GM23338 (cell line): ENCODE measurements around the gene ATXN8OS. TPM values are rescaled to one million over a fixed set of nuclear protein-coding genes. Genes with fewer than 3 reads are reported as not detected.

ENCODE experiments used
- ATAC-seq: fragments of 200-7000 bp; cut with Tn5 transposase; 3 replicates; pipeline ENCODE4 v1.9.1; 2020
- DNase-seq: peaks from one replicate; pipeline ENCODE4 v3.0.0-alpha.2; 2015; ENCODE audit warnings: low spot score
- H2AFZ ChIP-seq: fragments of 200-600 bp; sonication (generic); 2 replicates; pipeline ENCODE4 v1.8.0; 2016; ENCODE audit warnings: antibody characterized with exemption, mild to moderate bottlenecking, moderate library complexity
- H3F3A ChIP-seq: fragments of 200-600 bp; sonication (generic); replicated peaks from 2 replicates; pipeline ENCODE4 v1.8.0; 2017; ENCODE audit warnings: antibody characterized with exemption, mixed run types, low read depth
- H3K27ac ChIP-seq: fragments of 200-600 bp; sonication (generic); 2 replicates; pipeline ENCODE4 v1.6.1; 2016; ENCODE audit warnings: low read depth
- H3K27me3 ChIP-seq: fragments of 200-600 bp; sonication (generic); 2 replicates; pipeline ENCODE4 v1.8.0; 2016; ENCODE audit warnings: mild to moderate bottlenecking, mixed run types, moderate library complexity; ENCODE audit not compliant: insufficient read depth
- H3K36me3 ChIP-seq: fragments of 200-600 bp; sonication (generic); 2 replicates; pipeline ENCODE4 v1.8.0; 2016; ENCODE audit warnings: mild to moderate bottlenecking; ENCODE audit not compliant: insufficient read depth
- H3K4me1 ChIP-seq: fragments of 200-600 bp; sonication (generic); 2 replicates; pipeline ENCODE4 v1.8.0; 2016; ENCODE audit warnings: mild to moderate bottlenecking, moderate library complexity; ENCODE audit not compliant: insufficient read depth
- H3K4me2 ChIP-seq: fragments of 200-600 bp; sonication (generic); 2 replicates; pipeline ENCODE4 v1.7.1; 2017; ENCODE audit warnings: mixed run types
- H3K4me3 ChIP-seq: fragments of 200-600 bp; sonication (generic); 2 replicates; pipeline ENCODE4 v1.6.1; 2016; ENCODE audit warnings: mixed run types
- H3K79me2 ChIP-seq: fragments of 200-600 bp; sonication (generic); replicated peaks from 2 replicates; pipeline ENCODE4 v1.8.0; 2017; ENCODE audit warnings: mild to moderate bottlenecking; ENCODE audit not compliant: insufficient read depth
- H3K9me2 ChIP-seq: fragments of 200-600 bp; sonication (generic); 2 replicates; pipeline ENCODE4 v1.8.0; 2017; ENCODE audit not compliant: insufficient read depth
- H4K20me1 ChIP-seq: fragments of 200-600 bp; sonication (generic); replicated peaks from 2 replicates; pipeline ENCODE4 v1.8.0; 2017; ENCODE audit warnings: mild to moderate bottlenecking; ENCODE audit not compliant: insufficient read depth
- H3K27ac Mint-ChIP-seq: 2 replicates; pipeline ENCODE4 v1.8.0; 2020; ENCODE audit warnings: inconsistent platforms, mild to moderate bottlenecking, moderate library complexity, mixed read lengths
- H3K27me3 Mint-ChIP-seq: 3 replicates; pipeline ENCODE4 v1.8.0; 2022; ENCODE audit warnings: low read depth, mild to moderate bottlenecking, moderate library complexity, mixed read lengths, inconsistent platforms; ENCODE audit not compliant: insufficient read depth, poor library complexity
- H3K36me3 Mint-ChIP-seq: 3 replicates; pipeline ENCODE4 v1.8.0; 2021; ENCODE audit warnings: low read depth, mild to moderate bottlenecking, inconsistent platforms, moderate library complexity, mixed read lengths
- H3K4me1 Mint-ChIP-seq: 3 replicates; pipeline ENCODE4 v1.8.0; 2020; ENCODE audit warnings: mild to moderate bottlenecking, inconsistent platforms, mixed read lengths
- H3K4me3 Mint-ChIP-seq: 3 replicates; pipeline ENCODE4 v1.8.0; 2021; ENCODE audit warnings: moderate library complexity, mild to moderate bottlenecking, inconsistent platforms, mixed read lengths
- H3K9me3 Mint-ChIP-seq: 3 replicates; pipeline ENCODE4 v1.8.0; 2020; ENCODE audit warnings: moderate library complexity, mild to moderate bottlenecking, inconsistent platforms, mixed read lengths
- EZH2 ChIP-seq: fragments of 200-600 bp; sonication (generic); IDR thresholded peaks from one replicate; pipeline ENCODE4 v1.8.0; 2017; ENCODE audit warnings: antibody characterized with exemption, mild to moderate bottlenecking, low read depth; ENCODE audit not compliant: unreplicated experiment
- EZH2phosphoT487 ChIP-seq: fragments of 200-600 bp; sonication (generic); IDR thresholded peaks from one replicate; pipeline ENCODE4 v1.8.1; 2018; ENCODE audit warnings: antibody characterized with exemption; ENCODE audit not compliant: unreplicated experiment
- polyA plus RNA-seq: library from polyadenylated mRNA; unstranded; fragments of >200 nt; fragmentation: Nextera tagmentation; extraction: Ambion mirVana; gene quantifications from 2 replicates; pipeline ENCODE4 v1.2.1, GENCODE V29; 2016
- total RNA-seq: library from RNA; depleted of rRNA; stranded (reverse); fragments of >200 nt; shearing (Covaris generic); gene quantifications from 2 replicates; pipeline ENCODE4 v1.2.3, GENCODE V29; 2014
- TF ChIP-seq, protein P1 (sequence below): IDR thresholded peaks from 2 replicates; pipeline ENCODE4 v1.6.1; 2016; ENCODE audit warnings: antibody characterized with exemption
- TF ChIP-seq, protein P2 (sequence below): fragments of 250-450 bp; sonication (Bioruptor Pico); IDR thresholded peaks from 2 replicates; pipeline ENCODE4 v1.5.0; 2020; ENCODE audit warnings: mild to moderate bottlenecking, moderate library complexity

Gene ATXN8OS
- total and polyA plus RNA-seq, 2 experiments from 2014 or later = not detected

DNA sequence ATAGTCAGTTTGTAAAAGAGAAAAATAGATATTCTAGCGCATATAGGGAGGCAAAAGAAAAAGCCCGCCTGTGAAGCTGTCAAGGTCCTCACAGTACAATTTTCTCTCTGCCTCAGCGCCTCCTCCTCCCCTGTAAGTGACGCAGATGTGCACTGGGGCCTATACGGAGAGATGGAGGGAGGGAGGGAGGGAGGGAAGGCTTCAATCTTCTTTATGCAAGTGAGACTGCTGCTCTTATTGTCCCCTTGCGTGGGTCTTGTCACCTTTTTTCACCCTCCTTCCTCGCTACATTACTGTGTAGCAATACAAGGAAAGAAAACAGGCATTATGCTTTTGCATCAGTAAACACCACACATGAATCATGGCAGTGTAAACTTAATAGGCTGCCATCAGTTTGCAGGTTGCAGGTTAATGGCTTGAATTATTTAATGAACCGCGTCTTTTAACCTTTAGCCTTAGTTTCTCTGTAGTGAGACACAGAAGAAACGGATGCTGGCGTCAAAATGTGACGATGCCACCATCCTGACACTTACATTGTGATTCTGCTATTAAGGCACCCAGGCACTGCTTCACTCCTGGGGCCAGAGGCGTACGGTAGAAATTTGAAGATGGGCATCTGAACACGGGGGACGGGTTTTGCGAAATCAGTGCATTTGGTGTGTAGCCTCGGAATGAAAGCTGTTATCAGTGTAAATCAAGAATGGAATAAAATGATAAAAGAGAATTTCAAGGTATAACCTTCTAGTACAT, 905 bp downstream of the ATXN8OS start, which contains the start of gene KLHL1 (continued):
- TF ChIP-seq EZH2 (no peak), EZH2phosphoT487 (no peak)

DNA sequence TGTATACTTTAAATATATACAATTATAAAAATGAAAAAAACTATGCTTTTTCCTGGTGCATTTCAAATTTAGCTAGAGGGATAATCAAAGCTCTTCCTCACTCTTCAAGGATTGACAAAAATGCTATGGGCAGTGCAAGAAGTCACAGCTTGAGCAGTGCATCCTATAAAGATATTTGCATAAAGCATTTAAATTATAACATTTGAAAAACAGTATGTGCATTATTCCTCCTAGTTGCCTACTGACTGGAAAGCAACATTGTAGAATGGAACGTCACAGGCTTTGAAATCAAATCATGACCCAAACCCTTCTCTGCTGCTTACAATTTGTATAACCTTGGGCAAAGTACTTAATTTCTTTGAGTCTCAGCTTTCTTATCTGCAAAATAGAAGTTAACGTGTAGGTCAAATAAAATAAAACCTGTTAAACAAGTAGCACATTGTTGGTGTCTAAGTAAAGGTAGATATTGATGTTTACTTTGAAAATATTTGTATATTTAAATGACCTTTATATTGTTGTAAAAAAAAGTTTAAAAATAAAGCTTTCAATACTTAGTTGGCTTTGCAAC, 9.8 kb downstream of the ATXN8OS start:
- no peaks in the 10 kb centered on the region for H3F3A ChIP-seq
- H3K36me3 Mint-ChIP-seq = no peaks in the 10 kb centered on the region
- H4K20me1 ChIP-seq = no peaks in the 10 kb centered on the region
- H3K9me2 ChIP-seq = no peaks in the 10 kb centered on the region
- H3K4me3 ChIP-seq = no peak overlapping the region
- H3K27me3 ChIP-seq = no peaks in the 10 kb centered on the region
- ATAC-seq (no peak), DNase-seq (no peak)
- H3K27ac ChIP-seq = no peak overlapping the region
- TF ChIP-seq, protein P1, sequence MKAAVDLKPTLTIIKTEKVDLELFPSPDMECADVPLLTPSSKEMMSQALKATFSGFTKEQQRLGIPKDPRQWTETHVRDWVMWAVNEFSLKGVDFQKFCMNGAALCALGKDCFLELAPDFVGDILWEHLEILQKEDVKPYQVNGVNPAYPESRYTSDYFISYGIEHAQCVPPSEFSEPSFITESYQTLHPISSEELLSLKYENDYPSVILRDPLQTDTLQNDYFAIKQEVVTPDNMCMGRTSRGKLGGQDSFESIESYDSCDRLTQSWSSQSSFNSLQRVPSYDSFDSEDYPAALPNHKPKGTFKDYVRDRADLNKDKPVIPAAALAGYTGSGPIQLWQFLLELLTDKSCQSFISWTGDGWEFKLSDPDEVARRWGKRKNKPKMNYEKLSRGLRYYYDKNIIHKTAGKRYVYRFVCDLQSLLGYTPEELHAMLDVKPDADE = no peak
- TF ChIP-seq, protein P2, sequence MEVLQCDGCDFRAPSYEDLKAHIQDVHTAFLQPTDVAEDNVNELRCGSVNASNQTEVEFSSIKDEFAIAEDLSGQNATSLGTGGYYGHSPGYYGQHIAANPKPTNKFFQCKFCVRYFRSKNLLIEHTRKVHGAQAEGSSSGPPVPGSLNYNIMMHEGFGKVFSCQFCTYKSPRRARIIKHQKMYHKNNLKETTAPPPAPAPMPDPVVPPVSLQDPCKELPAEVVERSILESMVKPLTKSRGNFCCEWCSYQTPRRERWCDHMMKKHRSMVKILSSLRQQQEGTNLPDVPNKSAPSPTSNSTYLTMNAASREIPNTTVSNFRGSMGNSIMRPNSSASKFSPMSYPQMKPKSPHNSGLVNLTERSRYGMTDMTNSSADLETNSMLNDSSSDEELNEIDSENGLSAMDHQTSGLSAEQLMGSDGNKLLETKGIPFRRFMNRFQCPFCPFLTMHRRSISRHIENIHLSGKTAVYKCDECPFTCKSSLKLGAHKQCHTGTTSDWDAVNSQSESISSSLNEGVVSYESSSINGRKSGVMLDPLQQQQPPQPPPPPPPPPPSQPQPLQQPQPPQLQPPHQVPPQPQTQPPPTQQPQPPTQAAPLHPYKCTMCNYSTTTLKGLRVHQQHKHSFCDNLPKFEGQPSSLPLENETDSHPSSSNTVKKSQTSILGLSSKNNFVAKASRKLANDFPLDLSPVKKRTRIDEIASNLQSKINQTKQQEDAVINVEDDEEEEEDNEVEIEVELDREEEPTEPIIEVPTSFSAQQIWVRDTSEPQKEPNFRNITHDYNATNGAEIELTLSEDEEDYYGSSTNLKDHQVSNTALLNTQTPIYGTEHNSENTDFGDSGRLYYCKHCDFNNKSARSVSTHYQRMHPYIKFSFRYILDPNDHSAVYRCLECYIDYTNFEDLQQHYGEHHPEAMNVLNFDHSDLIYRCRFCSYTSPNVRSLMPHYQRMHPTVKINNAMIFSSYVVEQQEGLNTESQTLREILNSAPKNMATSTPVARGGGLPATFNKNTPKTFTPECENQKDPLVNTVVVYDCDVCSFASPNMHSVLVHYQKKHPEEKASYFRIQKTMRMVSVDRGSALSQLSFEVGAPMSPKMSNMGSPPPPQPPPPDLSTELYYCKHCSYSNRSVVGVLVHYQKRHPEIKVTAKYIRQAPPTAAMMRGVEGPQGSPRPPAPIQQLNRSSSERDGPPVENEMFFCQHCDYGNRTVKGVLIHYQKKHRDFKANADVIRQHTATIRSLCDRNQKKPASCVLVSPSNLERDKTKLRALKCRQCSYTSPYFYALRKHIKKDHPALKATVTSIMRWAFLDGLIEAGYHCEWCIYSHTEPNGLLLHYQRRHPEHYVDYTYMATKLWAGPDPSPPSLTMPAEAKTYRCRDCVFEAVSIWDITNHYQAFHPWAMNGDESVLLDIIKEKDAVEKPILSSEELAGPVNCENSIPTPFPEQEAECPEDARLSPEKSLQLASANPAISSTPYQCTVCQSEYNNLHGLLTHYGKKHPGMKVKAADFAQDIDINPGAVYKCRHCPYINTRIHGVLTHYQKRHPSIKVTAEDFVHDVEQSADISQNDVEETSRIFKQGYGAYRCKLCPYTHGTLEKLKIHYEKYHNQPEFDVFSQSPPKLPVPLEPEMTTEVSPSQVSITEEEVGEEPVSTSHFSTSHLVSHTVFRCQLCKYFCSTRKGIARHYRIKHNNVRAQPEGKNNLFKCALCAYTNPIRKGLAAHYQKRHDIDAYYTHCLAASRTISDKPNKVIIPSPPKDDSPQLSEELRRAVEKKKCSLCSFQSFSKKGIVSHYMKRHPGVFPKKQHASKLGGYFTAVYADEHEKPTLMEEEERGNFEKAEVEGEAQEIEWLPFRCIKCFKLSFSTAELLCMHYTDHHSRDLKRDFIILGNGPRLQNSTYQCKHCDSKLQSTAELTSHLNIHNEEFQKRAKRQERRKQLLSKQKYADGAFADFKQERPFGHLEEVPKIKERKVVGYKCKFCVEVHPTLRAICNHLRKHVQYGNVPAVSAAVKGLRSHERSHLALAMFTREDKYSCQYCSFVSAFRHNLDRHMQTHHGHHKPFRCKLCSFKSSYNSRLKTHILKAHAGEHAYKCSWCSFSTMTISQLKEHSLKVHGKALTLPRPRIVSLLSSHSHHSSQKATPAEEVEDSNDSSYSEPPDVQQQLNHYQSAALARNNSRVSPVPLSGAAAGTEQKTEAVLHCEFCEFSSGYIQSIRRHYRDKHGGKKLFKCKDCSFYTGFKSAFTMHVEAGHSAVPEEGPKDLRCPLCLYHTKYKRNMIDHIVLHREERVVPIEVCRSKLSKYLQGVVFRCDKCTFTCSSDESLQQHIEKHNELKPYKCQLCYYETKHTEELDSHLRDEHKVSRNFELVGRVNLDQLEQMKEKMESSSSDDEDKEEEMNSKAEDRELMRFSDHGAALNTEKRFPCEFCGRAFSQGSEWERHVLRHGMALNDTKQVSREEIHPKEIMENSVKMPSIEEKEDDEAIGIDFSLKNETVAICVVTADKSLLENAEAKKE (CRISPR knock-in tag) = no peak
- H3K9me3 Mint-ChIP-seq = no peaks in the 10 kb centered on the region
- no peaks in the 10 kb centered on the region for H3K36me3 ChIP-seq
- no peaks in the 10 kb centered on the region for H3K4me1 Mint-ChIP-seq
- no peak overlapping the region for H3K4me2 ChIP-seq
- no peak overlapping the region for H2AFZ ChIP-seq
- H3K27me3 Mint-ChIP-seq = no peaks in the 10 kb centered on the region
- no peaks in the 10 kb centered on the region for H3K4me1 ChIP-seq
- no peak overlapping the region for H3K4me3 Mint-ChIP-seq
- H3K27ac Mint-ChIP-seq = no peak overlapping the region
- no peaks in the 10 kb centered on the region for H3K79me2 ChIP-seq
